Stimulated activated CD4-positive, alpha-beta T cell treated with anti-CD3 and anti-CD28 coated beads, TNF-alpha, amount 100 ng/mL, for 24 hours (primary cell): ENCODE measurements around the gene IRF8.

Experiments used
- DNase-seq, 3 experiments: peaks; one replicate each; pipeline ENCODE4 v3.0.0-alpha.2; 2020; ENCODE audit warnings: low read depth in 3 of 3

IRF8 gene

DNA sequence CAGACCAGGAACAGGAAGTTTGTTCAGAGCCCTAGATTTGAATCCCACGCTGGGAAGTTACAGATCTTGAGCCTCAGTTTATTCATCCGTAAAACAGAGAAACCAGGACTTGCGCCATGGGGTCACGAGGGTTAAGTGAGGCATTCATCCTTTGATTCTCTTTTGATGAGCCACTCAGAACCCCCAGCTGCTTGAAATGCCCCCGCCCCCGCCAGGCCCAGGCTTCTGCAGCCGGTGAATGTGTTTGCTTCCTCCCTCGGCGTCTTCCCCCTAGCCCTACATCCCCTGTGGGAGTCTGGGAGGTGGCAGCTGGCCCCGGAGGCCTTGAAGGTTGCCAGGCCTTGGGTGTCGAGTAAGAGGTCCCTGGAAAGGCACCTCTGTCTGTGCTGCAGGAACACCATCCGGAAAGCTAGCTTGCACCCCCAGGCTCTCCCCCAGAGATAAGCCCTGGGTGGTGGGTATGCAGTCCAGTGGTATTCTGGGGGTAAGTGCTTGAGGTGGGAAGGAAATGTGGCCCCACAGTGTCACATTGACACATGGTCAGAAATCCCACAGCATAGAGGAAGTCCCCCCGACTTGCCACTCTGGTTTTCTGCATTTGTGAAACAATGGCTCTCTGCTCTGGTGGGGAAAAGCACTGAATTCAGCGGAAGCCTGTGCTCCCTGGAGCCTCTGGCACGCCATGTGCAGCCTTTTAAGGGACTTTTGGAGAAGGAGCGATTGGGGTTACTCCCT, 14.9 kb downstream of the IRF8 start:
- no peak for DNase-seq

DNA sequence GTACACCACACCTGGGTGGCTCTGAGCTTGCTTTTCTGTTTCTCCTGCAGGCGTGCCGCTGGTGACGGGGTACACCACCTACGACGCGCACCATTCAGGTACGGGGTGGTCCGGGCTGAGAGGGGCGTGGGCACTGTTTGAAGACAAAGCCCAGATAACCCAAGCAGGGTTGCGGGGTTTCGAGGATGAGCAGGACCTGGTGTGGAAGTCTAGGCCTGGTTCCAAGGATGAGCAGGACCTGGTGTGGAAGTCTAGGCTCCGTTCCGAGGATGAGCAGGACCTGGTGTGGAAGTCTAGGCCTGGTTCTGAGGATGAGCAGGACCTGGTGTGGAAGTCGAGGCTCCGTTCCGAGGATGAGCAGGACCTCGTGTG, 15.4 kb downstream of the IRF8 start:
- DNase-seq, result no peak

DNA sequence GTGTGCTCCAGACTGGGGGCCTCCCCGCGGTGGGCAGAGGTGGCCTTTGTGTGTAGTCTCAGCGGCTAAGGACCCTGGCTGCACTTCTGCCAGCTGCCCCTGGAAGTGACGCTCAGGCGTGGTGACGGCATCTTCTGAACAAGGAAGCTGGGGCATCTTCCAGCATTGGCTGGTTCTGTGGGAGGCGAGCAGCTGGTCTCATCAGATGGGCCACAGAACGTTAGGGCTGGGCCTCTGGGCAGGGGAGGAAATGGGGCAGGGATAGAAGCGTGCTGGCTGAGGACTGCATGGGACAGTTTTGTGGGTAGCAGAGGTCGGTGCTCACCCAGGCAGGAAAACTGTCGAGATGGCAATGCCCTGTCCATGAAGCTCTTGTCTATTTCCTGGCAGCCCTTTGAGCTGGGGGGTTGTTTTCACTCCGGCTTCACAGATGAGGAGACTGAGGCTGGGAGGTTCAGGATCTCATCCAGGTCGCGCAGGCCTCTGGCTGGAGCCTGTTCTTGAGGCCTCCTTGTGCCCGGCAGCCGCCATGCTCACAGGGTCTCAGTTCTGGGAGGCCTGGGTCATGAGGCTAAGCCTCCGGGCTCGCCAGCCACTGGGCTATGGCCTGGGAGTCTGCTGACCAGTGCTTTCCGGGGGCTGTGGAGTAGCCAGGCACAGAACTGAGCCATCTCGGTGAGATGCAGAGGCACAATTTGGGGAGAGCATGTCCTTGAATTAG, 16.3 kb downstream of the IRF8 start:
- no peak for DNase-seq

DNA sequence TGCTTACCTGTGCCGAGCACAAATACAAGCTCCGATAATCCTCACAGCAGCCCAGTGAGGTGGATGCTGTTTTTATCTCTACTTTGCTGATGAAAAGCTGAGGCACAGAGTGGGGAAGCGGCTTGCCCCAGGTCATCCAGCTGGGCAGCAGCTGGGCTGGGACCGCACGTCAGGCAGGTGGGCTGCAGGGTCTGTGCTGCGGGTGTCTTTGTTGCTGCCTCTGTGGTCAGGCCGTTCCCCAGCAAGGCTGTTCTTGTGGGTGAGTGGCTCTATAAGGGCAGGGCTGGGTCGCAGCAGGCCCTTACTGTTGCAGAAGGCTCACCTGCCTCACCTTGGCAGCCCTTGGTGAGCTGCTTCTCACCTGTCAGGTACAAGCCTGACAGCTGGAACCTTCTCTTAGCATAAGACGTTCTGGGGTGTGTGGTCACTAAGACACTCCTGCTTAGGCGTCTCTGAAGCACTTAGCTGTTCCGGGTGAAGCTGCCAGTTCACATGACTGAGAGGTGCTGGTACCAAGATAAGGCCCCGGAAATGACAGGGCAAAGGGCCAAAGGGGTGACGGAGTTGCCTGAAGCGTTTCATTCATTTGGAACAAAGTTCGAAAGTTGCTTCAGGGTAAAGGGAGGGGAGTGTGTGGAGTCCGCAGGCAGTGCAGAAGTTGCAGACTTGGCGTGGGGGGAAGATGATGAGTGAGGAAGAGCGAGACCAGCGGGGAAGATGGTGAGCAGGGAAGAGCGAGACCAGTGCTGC, 17.4 kb downstream of the IRF8 start:
- DNase-seq, result no peak

DNA sequence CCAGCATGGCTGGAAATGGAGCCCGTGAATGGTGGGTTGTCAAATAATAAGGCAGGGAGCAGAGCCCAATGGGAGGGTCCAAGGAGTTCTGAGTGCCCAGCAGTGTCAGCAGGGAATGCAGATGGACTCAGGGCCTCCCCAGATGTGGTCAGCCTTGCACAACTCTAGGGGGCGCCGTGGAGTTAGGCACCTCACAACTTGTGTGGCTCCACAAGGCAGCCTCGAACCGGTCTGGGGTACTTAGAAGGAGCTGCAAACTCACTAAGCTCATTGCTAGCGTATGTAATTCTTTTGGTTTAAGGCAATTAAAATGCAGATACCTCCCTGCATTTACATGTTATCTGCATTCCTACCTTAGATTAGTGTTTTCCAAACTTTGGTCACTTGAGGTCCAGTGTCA, 18.1 kb downstream of the IRF8 start:
- no peak for DNase-seq

DNA sequence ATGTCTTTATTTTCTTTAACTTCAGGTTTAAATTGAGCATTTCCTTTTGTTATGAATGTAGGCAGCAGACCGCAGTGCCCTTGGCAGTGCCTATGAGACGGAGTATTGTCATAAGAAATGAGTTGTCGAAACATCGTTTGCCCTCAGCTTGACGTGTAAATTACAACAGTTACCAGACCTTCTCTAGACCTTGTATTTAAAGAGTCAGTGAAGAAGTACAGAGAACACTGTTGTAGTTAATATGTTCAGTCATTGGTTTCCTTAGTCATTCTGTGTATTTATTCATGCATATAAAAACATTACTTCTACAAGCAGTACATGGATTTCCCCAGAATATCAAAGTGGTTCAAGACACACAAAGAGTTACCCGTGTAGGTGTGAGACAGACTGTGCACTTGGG, 19.0 kb downstream of the IRF8 start:
- no peak for DNase-seq

DNA sequence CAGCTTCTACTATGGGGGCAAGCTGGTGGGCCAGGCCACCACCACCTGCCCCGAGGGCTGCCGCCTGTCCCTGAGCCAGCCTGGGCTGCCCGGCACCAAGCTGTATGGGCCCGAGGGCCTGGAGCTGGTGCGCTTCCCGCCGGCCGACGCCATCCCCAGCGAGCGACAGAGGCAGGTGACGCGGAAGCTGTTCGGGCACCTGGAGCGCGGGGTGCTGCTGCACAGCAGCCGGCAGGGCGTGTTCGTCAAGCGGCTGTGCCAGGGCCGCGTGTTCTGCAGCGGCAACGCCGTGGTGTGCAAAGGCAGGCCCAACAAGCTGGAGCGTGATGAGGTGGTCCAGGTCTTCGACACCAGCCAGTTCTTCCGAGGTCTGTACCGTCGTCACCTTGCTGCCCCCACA, 19.5 kb downstream of the IRF8 start:
- no peak for DNase-seq

DNA sequence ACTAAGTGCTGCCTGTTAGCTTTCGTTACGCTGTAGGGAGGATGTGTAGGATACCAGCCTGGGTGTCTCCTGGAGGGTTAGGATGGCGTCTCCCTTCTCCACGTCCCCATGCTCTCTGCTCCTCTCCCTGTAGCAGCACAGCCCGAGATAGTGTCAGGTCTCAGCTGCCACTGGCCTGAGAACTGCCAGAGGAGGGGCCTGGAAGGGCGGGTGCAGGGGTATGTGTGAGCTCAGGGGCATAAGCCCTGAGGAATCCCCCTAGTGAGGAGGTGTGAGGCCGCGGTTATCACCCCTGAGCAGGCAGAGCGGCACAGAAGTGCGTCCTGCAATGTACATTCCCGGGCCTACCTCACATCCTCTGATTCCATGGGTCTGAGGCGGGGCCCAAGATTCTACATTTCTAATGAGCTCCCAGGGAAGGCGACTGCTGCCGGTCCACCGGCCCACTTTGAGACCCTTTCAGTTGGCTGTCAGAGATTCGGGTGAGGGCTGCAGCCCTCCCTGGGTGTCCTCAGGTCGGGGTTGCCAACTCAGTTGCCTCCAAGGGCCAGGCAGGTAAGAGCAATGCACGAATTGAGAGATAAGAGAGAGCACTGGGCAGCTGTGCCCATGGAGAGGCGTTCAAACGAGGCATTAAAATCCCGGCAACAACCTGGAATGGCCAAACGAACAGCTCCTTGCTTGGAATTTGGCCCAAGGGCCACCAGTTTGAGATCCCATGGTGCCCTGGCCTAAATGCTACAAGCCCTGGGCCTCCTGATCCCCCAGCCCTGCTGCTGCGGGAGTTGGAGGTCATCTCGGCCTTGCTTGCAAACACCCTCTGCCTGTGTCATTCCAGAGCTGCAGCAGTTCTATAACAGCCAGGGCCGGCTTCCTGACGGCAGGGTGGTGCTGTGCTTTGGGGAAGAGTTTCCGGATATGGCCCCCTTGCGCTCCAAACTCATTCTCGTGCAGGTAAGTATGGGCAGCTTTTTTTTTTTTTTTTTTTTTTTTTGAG, 20.6 kb downstream of the IRF8 start:
- DNase-seq, result no peak

DNA sequence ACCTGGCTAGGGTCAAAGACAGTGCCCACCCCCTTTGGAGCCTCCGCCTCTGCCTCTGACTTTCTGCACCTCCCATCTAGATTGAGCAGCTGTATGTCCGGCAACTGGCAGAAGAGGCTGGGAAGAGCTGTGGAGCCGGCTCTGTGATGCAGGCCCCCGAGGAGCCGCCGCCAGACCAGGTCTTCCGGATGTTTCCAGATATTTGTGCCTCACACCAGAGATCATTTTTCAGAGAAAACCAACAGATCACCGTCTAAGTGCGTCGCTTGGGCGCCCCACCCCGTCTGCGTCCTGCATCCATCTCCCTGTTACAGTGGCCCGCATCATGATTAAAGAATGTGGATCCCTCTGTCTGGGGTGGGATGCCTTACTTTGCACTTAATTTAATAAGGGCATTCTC, 22.1 kb downstream of the IRF8 start:
- no peak for DNase-seq

DNA sequence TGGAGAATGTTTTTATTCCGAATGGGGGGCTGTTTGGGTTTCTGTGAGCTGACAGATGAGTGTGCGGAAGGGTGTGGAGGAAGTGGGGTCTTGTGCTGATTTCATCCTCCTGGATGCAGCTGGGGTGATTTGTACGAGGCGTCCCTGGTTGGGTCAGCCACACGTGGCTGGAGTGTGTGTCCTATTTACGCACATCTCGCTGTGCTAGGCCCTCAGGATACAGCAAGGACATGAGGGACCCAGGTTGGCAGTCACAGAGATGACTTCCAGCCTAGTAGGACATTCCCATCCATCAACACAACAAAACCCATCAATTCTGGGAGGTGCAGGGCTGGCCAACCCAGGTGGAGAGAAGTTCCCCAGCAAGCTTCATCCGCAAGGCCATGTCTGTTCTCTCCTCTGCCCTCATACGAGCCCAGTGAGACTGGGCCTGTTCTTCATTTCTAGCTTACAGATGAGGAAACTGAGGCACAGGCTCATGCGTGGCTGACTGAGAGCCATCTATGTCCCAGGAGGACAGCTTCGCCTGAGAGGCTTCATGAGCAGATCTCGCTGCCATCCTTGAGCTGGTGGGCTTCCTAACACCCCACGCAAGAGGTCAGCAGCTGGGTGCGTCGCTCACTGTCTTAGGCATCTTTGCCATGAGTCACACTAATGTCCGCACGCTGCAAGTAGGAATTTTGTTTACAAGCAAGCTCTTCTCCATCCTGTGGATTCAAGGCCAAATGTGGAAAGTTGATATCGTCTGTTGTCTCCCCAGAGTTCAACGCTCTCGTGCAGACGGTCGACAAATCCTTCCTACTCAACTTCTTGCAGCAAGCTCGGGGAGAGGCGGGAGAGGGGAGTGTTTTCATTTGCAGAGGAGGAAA, 24.4 kb downstream of the IRF8 start:
- no peak for DNase-seq

DNA sequence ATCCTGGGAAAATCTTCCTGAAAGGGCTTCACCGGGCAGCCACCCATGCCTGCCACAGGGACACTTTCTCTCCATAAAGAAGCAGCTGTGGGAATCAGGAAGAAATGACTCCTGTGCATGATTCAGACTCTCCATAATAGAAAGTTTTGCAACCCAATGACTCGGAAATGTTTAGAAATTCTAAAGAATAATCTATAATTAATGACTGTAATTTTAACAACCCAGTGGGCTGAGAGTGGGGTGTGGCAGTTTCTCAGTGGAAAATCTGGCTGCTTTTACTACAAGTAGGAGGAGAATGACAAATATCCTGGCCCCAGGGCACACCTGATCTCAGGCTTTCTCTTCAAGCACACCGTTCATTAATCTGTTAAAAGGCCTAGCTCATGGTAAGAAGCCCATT, 25.7 kb downstream of the IRF8 start:
- DNase-seq, result peak in 2 of 3 experiments; percentile 42 to 65

DNA sequence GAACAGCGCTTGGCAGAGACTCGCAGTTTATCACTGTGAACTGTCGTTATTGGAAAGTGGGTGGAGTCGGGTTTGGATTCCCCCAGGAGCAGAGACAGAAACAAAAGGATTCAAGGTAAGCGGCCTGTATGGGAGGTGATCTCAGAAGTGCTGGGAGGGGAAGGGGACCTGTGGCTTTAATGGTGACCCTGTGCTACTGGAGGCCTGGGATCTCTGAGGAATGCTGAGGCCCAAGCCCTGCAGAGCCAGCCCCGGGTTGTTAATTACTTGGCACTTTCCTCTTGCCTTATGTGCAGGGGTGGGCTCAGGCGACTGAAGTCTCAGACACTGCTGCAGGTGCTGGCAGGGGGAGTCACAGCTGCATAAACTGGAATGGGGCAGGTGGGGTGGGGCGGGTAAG, 27.4 kb downstream of the IRF8 start:
- DNase-seq, result no peak

DNA sequence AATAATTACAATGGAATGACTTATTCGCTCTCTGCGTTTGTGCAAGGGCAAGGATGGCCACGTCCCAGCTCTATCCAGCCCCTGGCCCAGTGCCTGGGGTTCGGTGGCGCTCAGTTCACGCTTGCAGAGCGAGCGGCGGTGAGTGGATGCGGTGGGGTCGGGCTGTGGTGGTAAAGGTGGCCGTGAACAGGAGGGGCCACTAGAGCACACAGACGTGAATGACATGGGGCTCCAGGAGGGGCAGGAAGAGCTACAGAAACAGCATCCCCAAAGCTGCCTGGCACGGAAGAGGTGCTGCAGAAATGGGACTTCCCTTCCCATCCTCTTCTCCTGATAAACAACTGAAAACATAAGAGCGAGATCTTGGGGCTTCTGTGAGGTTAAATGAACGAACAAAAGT, 28.4 kb downstream of the IRF8 start:
- DNase-seq, result no peak

DNA sequence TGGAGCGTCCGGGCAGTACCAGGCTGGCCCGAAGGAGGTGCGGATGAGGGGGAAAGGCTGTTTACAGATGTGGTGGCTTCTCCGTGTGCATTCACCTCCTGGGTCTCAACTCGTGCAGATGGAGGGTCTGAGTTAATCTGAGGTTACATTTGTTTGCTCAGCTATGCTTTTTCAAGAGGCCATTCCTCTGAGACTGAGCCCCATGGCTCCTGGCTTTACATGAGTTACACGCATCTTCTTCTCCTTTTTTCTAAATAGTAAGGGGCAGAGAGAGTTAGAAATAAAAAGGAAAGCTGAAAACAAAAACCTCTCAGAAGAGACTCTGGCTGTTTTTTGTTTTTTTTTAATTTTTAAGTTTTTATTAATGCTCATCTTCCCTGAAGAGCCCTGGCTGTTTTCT, 29.0 kb downstream of the IRF8 start:
- DNase-seq, result no peak

DNA sequence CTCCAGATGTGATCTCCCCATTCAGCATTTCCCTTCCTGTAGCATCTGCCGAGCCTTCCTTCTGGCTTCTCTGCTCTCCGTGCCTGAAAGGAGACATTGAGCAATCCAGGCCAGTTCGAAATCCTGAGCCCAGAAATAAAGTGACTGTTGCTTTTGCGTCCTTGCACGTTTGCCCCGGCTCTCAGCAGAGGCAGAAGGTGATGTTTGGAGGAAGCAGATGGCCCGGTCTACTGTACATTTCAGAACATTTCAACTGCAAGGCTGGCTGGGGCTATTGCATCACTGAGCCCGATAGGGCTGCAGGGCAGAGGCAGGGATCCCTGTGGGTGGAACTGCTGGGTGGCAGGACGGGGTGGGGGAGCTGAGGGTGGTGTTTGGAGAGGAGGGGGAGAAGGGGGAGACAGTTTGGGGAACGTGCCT, 29.4 kb downstream of the IRF8 start:
- no peak for DNase-seq

DNA sequence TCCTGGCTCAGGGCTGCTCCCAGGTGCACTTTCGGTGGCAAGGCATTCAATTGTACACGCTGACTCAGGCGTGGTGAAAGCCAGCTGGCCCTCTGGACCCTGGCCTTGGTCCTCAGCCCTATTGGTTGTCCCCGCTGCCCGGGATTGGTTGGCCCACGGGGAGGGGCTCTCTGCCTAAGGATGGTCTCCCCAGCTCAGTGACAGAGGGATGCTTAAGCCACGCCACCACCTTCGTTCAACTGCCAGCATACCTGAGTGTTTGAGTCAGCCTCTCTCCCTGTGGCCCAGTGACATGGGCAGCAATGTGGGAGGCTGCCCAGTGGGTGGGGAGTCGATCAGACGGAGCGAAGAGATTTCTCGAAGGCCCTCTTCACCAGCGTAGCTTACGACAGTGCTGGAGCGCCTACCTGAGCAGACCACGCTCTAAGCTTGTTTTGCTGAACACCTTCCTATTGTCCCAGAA, 30.3 kb downstream of the IRF8 start:
- no peak for DNase-seq

DNA sequence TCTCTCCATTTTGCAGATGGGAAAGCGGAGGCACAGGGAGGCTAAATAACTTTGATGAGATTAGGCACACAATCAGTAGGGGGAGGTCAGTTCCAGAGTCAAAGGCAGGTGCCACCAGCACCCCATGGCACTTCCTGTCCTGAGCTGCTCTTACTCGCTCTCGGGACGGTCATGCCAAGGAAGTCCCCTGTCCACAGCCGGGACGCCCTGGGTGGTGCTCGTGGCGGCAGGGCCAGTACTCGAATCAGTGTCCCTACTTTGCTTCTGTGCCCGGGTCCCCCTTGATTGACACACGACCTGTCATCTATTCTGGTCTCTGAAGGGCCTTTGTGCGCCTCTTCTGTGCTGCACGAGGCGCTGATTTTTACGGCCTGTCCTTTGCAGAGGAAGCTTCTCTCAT, 31.3 kb downstream of the IRF8 start:
- DNase-seq, result no peak

DNA sequence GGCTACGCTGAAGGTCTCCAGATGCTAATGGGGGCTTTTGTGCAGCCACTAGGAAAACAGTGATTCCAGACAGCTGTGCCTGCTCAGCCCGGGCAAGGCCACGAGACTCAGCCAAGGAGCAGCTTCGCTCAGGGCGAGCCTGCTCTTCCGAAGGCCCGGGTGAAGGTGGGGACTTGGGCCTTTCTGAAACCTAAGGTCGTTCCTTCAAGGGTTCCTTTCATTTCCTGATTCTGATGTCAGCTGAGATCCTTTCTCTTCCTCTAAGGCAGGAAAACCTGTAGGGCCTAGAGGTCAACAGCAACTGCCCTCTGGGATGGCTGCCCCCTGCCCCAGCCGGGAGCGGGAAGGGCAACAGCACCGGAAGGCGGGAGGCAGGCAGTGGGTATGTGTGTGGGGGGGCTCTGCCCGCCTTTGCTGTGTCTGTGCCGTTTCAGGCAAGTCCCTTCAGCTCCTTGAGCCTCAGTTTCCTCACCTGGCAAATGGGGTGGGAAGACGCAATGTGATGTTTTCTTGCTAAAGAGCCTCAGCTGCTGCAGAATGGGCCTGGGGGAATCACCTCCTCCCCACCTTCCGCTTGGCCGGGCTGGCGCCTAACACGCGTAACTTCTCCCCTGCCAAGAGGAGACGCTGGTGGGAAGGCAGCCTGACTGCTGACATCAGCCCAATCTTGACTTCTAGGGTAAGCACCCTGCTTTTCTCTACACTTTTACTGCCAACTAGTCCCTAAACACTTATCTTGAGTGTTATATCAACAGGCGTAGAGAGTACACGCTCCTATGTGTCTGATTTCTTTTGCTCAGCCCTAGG, 32.8 kb downstream of the IRF8 start:
- no peak for DNase-seq

DNA sequence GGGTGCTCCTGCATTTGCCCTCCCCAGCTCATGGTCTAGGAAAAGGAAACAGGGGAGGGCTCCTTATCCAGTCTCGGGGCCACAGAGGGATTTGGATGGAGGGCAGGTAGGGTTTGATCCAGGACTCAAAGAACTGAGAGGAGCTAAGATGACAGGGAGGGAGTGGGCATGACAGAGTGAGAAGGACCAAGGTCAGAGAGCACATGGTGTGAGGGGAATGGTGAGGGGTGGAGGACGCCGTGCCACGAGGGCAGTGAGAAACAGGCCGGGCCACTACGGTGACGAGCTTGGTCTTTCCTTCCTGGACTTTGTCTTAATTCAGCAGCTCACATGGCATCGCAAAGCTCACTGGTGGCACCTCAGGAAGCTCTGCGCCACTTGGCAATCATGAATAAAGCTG, 35.2 kb downstream of the IRF8 start:
- no peak for DNase-seq
